Activated CD4-positive, CD25-positive, alpha-beta regulatory T cell (primary cell): ENCODE results near the gene INPPL1.
"Not testable (repeated sequence)": the region's sequence is repeated elsewhere in the genome, so short reads cannot be mapped to it uniquely, and the experiment has no call there.

Experiments used
- DNase-seq, 4 experiments: peaks; one replicate each; lab custom pipeline; 2025; lab: John Stamatoyannopoulos, UW

INPPL1 gene, protein sequence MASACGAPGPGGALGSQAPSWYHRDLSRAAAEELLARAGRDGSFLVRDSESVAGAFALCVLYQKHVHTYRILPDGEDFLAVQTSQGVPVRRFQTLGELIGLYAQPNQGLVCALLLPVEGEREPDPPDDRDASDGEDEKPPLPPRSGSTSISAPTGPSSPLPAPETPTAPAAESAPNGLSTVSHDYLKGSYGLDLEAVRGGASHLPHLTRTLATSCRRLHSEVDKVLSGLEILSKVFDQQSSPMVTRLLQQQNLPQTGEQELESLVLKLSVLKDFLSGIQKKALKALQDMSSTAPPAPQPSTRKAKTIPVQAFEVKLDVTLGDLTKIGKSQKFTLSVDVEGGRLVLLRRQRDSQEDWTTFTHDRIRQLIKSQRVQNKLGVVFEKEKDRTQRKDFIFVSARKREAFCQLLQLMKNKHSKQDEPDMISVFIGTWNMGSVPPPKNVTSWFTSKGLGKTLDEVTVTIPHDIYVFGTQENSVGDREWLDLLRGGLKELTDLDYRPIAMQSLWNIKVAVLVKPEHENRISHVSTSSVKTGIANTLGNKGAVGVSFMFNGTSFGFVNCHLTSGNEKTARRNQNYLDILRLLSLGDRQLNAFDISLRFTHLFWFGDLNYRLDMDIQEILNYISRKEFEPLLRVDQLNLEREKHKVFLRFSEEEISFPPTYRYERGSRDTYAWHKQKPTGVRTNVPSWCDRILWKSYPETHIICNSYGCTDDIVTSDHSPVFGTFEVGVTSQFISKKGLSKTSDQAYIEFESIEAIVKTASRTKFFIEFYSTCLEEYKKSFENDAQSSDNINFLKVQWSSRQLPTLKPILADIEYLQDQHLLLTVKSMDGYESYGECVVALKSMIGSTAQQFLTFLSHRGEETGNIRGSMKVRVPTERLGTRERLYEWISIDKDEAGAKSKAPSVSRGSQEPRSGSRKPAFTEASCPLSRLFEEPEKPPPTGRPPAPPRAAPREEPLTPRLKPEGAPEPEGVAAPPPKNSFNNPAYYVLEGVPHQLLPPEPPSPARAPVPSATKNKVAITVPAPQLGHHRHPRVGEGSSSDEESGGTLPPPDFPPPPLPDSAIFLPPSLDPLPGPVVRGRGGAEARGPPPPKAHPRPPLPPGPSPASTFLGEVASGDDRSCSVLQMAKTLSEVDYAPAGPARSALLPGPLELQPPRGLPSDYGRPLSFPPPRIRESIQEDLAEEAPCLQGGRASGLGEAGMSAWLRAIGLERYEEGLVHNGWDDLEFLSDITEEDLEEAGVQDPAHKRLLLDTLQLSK

DNA sequence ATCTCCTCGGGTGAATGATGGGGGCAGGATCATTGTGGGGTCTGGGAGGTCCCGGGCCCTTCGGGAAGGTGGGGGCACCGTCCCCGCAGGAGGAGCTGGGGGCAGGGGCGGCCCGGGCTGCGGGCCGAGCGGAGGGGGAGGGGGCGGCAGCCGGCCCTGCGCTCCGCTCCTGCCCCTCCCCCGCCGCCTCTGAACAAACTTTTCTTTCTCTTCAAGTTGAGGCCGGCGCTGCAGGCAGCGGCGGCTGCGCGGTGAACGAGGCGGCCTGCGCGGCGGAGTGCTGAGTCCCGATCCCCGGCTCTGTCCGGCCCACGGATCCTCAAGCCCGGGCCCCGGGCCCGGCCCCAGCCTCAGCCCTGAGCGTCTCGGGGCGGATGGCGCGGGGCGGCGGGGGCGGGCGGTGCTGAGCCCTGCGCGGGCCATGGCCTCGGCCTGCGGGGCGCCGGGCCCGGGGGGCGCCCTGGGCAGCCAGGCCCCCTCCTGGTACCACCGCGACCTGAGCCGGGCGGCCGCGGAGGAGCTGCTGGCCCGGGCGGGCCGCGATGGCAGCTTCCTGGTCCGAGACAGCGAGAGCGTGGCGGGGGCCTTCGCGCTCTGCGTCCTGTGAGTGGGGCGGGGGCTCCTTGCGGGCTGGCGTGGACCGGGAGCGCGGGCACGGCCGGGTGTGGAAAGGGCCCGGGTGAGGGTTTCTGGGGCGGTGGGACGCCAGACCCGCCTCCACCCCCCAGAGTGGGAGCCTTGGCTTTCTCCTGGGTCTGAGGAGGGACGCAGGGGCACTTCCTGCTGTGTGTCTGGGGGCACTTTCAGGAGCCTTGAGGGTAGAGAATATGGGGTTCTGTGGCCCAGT is at the start of gene INPPL1:
TSS of gene INPPL1 (plus strand) at position 204 of the 847 bp plus-strand sequence. CDS start at position 422, 218 bp downstream.
- DNase-seq: peak in 1 of 4 experiments; percentile 23

DNA sequence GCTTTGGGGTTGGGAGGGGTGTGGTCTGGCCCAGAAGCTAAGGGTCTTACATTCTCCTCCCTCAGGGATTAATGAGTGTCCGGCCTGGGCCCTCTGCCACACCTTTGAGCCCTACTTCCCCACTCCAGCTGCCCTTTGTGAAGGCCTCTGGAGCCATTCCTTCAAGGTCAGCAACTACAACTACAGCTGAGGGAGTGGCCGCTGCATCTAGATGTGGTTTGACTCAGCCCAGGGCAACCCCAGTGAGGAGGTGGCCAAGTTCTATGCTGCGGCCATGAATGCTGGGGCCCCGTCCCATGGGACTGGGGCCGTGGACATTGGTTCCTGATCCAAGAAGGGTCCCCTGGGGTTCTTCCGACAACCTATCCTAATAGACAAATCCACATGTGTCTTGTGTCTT is 46.9 kb upstream of the INPPL1 start:
- DNase-seq: no peak

DNA sequence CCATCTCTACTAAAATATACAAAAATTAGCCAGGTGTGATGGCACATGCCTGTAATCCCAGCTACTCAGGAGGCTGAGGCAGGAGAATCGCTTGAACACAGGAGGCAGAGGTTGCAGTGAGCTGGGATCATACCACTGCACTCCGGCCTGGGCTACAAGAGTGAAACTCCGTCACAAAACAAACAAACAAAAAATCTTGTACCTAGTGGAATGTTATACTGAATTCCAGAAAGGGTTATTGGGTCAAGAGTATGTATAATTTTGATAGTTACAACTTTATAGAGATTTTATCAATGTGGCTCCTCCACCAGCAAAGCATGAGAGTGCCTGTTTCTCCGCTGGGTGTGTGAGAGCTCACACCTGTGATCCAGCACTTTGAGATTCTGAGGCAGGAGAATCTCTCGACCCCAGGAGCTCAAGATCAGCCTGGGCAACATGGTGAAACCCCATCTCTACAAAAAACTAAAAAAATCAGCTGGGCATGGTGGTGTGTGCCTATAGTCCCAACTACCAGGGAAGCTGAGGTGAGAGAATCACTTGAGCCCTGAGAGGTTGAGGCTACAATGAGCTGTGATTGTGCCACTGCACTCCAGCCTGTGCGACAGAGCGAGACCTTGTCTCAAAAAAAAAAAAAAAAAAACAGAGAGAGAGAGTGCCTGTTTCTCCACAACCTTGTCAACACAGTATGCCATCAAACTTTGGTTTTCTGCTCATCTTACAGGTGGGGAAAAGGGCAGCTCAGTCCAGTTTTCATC is 45.3 kb upstream of the INPPL1 start:
- DNase-seq: no peak

GRCh38 chr11:72179804-72180396 is 44.7 kb upstream of the INPPL1 start:
- no peak for DNase-seq

DNA sequence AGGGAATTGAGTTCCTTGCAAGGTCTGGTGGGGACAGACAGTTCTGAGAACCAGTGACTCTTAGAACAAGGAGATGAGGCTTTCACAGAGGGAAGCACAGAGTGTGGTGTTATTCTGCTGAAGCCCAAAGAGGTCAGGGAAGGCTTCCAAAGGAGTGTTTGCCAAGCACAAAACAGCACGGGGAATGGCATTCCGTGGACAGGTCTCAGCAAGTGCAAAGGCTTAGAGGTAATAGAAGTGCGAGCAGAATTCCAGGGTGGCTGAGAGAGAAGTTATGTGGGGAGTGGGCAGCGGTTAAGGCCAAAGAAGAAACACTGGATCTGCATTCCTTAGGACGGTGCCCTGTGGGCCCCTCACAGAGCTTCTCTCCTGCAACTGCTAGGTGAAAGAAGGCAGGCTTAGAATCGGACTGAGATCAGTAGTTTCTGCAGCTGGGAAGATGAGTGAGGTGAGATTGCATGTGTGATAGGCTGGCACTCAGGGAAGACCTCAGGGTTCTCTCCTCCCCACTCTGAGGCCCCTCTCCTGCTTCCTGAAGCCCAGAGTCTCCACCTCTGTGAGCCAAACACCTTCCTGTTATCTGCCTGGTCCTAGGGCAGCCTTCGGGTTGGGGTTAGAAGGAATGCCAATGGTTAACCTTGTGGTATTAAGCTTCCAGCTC is 43.5 kb upstream of the INPPL1 start:
- not testable (repeated sequence) for DNase-seq

DNA sequence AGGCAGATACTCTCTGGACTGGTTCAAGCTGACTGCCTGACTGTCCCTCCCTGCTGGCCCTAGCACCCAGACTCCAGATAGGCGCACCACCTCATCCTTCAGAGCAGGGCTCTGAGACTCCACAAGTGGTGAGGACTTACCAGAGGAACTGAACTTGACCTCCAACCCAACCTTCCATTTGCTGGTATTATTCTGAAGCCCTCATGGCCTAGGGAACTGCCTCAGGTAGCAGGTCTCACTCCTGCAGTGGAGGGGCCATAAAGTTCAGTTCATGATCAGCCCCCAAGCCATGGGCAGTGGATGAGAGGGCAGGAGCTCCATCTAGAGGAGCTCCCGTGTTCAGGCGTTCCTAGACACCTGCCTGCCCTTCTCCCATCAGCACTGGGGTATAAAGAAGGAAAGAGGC is 43.0 kb upstream of the INPPL1 start:
- not testable (repeated sequence) for DNase-seq

DNA sequence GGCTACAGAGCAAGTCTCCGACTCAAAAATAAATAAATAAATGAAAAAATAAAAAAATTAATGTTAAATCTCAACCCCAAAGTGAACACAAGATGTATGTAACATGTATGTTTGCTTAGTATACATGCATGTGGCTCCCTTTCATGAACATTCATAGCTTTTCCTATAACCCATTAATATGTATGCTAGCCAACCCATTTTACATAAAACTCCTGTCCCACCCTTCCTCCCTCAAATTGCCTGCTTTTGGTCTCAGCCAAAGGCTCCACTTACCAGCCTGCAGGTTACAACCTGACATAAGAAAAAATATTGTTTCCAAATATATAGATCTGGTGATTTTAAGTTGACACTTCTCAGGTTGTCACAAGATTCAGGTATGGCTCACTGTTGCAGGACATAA is 36.3 kb upstream of the INPPL1 start:
- DNase-seq: no peak

DNA sequence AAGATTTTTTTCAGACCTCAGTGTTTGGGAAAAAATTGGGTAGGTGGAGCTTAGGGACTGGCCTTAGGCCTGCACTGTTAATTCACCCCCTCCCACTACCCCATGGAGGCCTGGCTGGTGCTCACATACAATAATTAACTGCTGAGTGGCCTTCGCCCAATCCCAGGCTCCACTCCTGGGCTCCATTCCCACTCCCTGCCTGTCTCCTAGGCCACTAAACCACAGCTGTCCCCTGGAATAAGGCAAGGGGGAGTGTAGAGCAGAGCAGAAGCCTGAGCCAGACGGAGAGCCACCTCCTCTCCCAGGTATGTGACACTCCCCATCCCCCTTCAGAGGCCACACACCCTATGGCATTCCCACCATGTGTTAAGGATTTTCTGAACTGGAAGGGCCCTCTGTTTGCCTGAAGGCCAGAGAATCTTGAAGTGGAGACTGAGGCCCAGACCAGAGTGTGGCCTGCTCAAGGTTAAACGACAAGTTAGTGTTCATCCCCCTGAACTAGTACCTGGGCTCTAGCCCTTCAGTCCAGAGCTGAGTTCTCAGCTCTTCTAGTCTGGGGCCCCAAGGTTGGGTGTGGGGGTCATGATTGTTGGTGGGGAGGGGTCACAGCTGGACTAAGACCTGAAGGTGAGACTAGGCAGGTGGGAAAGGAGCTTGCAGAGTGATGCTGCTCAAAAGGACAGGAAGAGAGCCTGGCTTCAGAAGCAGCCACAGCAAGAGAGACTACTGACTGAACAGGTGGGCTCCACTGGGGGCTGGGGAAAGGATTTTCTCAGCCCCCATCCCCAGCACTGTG is 34.9 kb upstream of the INPPL1 start:
- DNase-seq: no peak

DNA sequence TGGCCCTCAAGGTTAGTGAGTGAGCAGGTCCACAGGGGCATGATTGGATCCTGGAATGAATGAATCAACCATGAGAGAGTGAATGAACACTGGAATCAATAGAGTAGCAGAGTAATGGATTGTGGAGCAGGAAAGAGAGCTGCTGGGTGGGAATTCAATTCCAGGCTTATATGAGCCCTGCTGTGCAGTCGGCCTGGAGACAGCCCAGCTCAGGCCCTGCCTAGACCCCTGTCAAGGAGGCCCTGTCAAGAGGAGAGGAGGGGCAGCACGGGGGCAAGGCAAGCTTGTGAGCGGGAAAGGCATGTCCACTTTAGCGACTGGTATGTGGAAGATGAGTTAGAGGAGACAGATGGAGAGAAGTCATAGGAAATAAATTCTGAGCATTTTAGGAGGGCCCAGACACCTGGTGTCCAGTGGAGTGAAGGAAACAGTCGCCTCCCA is 33.9 kb upstream of the INPPL1 start:
- no peak for DNase-seq

- no peak for DNase-seq
Observed at GRCh38 chr11:72191961-72192381, 32.6 kb upstream of the INPPL1 start, which contains the start of gene FOLR1. FOLR1 (plus strand) TSS chr11:72192140; CDS start chr11:72192174, 34 bp downstream.

DNA sequence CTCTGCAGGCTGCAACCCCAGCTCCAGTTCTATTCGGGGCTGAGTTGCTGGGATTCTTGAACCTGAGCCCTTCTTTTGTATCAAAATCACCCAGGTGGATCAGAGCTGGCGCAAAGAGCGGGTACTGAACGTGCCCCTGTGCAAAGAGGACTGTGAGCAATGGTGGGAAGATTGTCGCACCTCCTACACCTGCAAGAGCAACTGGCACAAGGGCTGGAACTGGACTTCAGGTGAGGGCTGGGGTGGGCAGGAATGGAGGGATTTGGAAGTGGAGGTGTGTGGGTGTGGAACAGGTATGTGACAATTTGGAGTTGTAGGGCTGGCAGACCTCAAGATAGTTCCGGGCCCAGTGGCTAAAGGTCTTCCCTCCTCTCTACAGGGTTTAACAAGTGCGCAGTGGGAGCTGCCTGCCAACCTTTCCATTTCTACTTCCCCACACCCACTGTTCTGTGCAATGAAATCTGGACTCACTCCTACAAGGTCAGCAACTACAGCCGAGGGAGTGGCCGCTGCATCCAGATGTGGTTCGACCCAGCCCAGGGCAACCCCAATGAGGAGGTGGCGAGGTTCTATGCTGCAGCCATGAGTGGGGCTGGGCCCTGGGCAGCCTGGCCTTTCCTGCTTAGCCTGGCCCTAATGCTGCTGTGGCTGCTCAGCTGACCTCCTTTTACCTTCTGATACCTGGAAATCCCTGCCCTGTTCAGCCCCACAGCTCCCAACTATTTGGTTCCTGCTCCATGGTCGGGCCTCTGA is 28.9 kb upstream of the INPPL1 start:
- DNase-seq: no peak

DNA sequence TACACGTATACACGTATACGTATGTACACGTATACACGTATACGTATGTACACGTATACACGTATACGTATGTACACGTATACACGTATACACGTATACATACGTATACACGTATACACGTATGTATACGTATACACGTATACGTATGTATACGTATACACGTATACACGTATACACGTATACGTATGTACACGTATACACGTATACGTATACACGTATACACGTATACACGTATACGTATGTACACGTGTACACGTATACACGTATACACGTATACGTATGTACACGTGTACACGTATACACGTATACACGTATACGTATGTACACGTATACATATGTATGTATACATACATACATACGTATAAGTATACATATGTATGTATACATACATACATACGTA is 23.1 kb upstream of the INPPL1 start:
- not testable (repeated sequence) for DNase-seq

DNA sequence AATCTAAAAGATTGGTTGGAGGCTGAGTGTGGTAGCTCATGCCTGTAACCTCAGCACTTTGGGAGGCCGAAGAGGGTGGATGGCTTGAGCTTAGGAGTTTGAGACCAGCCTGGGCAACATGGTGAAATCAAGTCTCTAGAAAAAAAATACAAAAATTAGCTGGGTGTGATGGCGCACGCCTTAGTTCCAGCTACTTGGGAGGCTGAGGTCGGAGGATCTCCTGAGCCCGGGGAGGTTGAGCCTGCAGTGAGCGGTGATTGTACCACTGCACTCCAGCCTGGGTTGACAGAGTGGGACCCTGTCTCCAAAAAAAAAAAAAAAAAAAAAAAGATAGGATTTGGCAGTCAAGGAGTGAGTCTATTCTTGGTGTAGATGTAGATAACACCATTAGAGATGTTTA is 22.0 kb upstream of the INPPL1 start:
- DNase-seq: no peak

DNA sequence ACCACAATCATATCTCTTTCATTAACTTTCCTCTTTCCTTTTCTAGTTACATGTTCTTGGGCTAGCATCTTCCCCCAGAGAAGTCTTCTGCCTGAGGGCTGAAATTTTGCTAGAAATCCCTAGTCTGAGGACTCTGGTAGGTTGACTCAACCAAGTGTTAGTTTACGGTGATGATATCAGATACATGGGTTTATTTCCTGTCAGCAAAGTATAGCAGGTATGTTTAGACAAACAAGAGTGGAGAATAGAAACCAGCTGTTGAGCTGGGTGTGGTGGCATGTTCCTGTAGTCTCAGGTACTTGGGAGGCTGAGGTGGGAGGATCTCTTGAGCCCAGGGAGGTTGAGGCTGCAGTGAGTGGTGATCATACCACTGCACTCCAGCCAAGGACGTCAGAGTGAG is 21.4 kb upstream of the INPPL1 start:
- DNase-seq: no peak

GRCh38 chr11:72204886-72205285 is 19.7 kb upstream of the INPPL1 start:
- DNase-seq: no peak

GRCh38 chr11:72206794-72207193 is 17.8 kb upstream of the INPPL1 start:
- not testable (repeated sequence) for DNase-seq

DNA sequence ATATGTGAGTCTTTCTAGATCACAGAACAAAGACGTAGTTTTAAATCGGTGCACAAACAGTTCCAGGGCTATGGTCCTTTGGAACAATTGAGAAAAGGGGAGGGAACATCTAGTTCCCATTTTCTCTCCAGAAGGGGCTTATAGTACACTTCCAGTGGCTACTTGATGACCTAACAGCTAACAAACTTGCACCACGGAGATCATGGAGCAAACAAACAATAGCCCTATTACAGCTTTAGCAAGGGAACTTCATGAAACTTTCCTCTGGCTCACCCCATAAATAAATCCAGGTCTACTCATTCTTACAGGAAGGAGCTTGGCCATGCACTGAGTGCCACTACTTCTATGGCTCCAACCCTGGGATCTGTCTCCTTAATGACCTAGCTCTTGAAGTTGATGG is 16.3 kb upstream of the INPPL1 start:
- DNase-seq: no peak

- DNase-seq: no peak
Observed at GRCh38 chr11:72209101-72209500, 15.5 kb upstream of the INPPL1 start.
